Measurements from ENCODE around the gene SLC49A4. TPM values are rescaled to one million over a fixed set of nuclear protein-coding genes. Genes with fewer than 3 reads are reported as not detected.
A peak's percentile ranks its signal among the peaks of the same experiment; 100 is the strongest.

The SLC49A4 gene
- total RNA-seq, 2 experiments from 2014 or later: 2.3 to 2.7 TPM

GRCh38 chr3:122824465-122825381 is 29.9 kb downstream of the SLC49A4 start:
- no peaks in the 10 kb centered on the region for H3K27me3 Mint-ChIP-seq
- no peaks in the 10 kb centered on the region for H3K4me1 Mint-ChIP-seq (ENCODE audit: low read depth)
- ChIA-PET CTCF (no interaction called here), POLR2A (no interaction called here)
- intact Hi-C loops (cut with micrococcal nuclease): no loop called here
- H3K4me3 Mint-ChIP-seq: no peak overlapping the region
- H3K36me3 Mint-ChIP-seq: peaks cover 16% of the 10 kb centered on the region
- no peak for DNase-seq
- H3K9me3 Mint-ChIP-seq: no peaks in the 10 kb centered on the region
- no peak overlapping the region for H3K27ac Mint-ChIP-seq

- ChIA-PET CTCF (no interaction called here), POLR2A (no interaction called here)
- H3K9me3 Mint-ChIP-seq: no peaks in the 10 kb centered on the region
- peaks cover 18% of the 10 kb centered on the region for H3K36me3 Mint-ChIP-seq
- no peaks in the 10 kb centered on the region for H3K4me1 Mint-ChIP-seq (ENCODE audit: low read depth)
- no peak overlapping the region for H3K4me3 Mint-ChIP-seq
- no peaks in the 10 kb centered on the region for H3K27me3 Mint-ChIP-seq
- no peak for DNase-seq
- intact Hi-C loops (cut with micrococcal nuclease): no loop called here
- H3K27ac Mint-ChIP-seq: no peak overlapping the region
Observed at GRCh38 chr3:122825460-122825859, 30.6 kb downstream of the SLC49A4 start.

DNA sequence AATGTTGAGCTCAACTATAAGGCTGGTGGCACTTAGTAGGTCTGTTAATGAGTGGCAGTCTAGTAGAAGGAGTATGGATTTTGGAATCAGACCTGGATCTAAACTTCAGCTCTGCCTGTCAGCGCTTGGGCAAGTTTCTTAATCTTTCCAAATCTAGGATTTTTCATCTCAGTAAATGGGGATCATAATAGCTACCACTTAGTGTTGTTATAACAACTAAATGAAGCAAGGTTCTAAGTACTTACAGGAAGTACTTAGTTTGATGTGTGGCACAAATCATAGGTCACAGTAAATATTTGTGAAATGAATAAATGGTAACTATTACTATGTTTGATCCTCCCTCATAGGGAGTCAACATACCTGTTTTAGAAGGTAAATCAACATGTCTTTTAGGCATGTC is 31.4 kb downstream of the SLC49A4 start:
- no peak for DNase-seq
- Mint-ChIP-seq H3K36me3 (peaks cover 19% of the 10 kb centered on the region), H3K27ac (no peak overlapping the region), H3K4me1 (ENCODE audit: low read depth) (no peaks in the 10 kb centered on the region), H3K9me3 (no peaks in the 10 kb centered on the region), H3K27me3 (no peaks in the 10 kb centered on the region), H3K4me3 (no peak overlapping the region)
- CTCF ChIA-PET: no interaction called here
- POLR2A ChIA-PET: no interaction called here
- intact Hi-C loops (cut with micrococcal nuclease): no loop called here

GRCh38 chr3:122828281-122828680 is 33.4 kb downstream of the SLC49A4 start:
- intact Hi-C loops (cut with micrococcal nuclease): no loop called here
- Mint-ChIP-seq H3K27ac (no peak overlapping the region), H3K9me3 (no peaks in the 10 kb centered on the region), H3K27me3 (no peaks in the 10 kb centered on the region), H3K4me1 (ENCODE audit: low read depth) (no peaks in the 10 kb centered on the region), H3K4me3 (no peak overlapping the region), H3K36me3 (peaks cover 23% of the 10 kb centered on the region)
- ChIA-PET CTCF (no interaction called here), POLR2A (no interaction called here)
- no peak for DNase-seq

DNA sequence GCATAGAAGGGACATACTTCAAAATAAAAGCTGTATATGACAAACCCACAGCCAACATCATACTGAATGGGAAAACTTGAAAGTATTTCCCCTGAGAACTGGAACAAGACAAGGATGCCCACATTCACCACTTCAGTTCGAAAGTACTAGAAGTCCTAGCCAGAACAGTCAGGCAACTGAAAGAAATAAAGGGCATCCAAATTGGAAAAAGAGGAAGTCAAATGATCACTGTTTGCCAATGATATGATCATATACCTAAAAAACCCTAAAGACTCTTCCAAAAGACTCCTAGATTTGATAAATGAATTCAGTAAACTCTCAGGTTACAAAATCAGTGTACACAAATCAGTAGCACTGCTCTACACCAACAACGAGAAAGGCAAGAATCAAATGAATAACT is 40.7 kb downstream of the SLC49A4 start:
- no peaks in the 10 kb centered on the region for H3K9me3 Mint-ChIP-seq
- POLR2A ChIA-PET: no interaction called here
- H3K27ac Mint-ChIP-seq: no peak overlapping the region
- intact Hi-C loops (cut with micrococcal nuclease): no loop called here
- no peaks in the 10 kb centered on the region for H3K4me1 Mint-ChIP-seq (ENCODE audit: low read depth)
- no peaks in the 10 kb centered on the region for H3K27me3 Mint-ChIP-seq
- no peak for DNase-seq
- no peak overlapping the region for H3K4me3 Mint-ChIP-seq
- peaks cover 24% of the 10 kb centered on the region for H3K36me3 Mint-ChIP-seq
- CTCF ChIA-PET: no interaction called here

DNA sequence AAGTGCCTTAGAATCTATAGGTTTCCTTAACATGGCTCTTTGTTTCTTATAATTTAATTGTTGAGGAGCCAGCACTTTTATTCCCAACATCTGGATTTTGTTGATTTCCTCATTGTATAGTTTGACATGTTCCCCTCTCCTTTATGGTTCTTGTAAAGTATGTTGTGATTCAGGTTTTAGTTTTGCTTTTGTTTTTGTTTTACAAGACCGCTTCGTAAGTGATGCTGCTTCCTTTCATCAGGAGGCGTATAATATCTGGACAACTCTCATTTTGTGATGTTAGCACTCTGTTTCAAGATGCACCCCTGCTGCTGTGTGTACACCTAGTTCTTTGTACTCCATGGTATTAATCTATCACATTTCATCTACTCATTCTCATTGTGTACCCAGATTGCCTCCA is 48.7 kb downstream of the SLC49A4 start:
- Mint-ChIP-seq H3K27ac (no peak overlapping the region), H3K36me3 (peaks cover 8% of the 10 kb centered on the region), H3K4me1 (ENCODE audit: low read depth) (peaks cover 4% of the 10 kb centered on the region), H3K9me3 (no peaks in the 10 kb centered on the region), H3K4me3 (peak overlapping the region; percentile 35), H3K27me3 (no peaks in the 10 kb centered on the region)
- ChIA-PET CTCF (no interaction called here), POLR2A (no interaction called here)
- intact Hi-C loops (cut with micrococcal nuclease): no loop called here
- no peak for DNase-seq

- ChIA-PET CTCF (no interaction called here), POLR2A (no interaction called here)
- Mint-ChIP-seq H3K9me3 (no peaks in the 10 kb centered on the region), H3K27ac (no peak overlapping the region), H3K4me3 (no peak overlapping the region), H3K4me1 (ENCODE audit: low read depth) (peaks cover 2% of the 10 kb centered on the region), H3K27me3 (no peaks in the 10 kb centered on the region), H3K36me3 (peaks cover 7% of the 10 kb centered on the region)
- DNase-seq: no peak
- intact Hi-C loops (cut with micrococcal nuclease): loop anchor here (5.0 kb wide), 1 partner anchor 170 kb away; the partner anchor contains the start of gene SEMA5B
Observed at GRCh38 chr3:122857019-122857418, 62.1 kb downstream of the SLC49A4 start.

DNA sequence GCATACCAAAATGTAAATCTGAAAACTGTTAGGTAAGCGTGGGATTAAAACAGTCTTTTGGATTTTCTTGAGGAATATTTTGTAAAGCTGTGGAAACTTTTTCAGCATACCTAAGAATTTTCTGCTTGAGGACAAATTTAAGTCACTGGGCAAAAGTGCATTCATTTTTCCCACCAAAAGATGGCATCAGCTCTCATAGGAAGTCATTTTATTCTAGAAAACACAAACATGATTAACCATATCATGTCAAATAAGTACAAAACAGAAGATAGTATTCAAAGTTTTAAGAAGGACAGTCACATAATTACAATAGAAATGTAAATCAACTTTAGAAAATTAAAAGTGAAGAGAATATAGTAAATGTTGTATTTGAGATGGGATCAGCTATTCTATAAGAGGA is 63.5 kb downstream of the SLC49A4 start:
- Mint-ChIP-seq H3K27me3 (no peaks in the 10 kb centered on the region), H3K9me3 (no peaks in the 10 kb centered on the region), H3K4me3 (no peak overlapping the region), H3K4me1 (ENCODE audit: low read depth) (peaks cover 2% of the 10 kb centered on the region), H3K36me3 (peaks cover 6% of the 10 kb centered on the region), H3K27ac (no peak overlapping the region)
- no peak for DNase-seq
- CTCF ChIA-PET: interaction anchor here (0.6 to 1.1 kb wide), 2 partner anchors 170 to 1268 kb away, joined by 3 to 4 read pairs; no protein-coding TSS in a partner anchor
- POLR2A ChIA-PET: no interaction called here
- intact Hi-C loops (cut with micrococcal nuclease): loop anchor here (5.0 kb wide), 1 partner anchor 169 kb away; the partner anchor contains the start of gene SEMA5B

DNA sequence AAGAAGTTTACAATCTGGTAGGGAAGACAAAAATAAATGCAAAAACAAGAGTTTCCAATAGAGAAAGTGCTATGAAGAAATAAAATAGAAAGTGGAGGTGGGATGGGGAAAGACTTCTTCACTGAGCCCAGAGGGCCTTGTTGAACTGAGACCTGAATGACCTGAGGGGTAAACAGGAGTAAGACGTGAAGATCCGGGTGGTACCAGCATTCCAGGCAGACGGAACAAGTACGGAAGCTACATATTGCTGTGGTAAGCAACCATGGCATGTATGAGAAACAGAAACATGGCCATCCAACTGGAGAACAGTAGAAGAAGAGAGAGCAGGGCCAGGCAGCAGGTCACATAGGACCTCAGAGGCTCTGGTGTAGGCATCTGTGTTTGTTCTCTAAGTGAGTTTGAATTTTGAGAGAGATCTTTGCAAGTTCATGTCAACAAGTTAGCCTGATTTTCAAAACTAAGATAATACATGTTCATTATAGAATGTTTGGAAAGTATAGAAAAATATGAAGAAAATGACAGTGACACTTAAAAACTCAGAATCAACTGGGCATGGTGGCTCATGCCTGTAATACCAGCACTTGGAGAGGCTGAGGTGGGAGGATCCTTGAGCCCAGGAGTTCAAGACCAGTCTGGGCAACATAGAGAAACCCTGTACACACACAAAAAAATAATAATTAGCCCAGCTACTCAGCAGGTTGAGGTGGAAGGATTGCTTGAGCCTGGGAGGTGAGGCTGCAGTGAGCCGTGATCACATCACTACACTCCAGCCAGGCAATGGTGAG is 64.3 kb downstream of the SLC49A4 start:
- H3K4me1 Mint-ChIP-seq (ENCODE audit: low read depth): peaks cover 2% of the 10 kb centered on the region
- intact Hi-C loops (cut with micrococcal nuclease): loop anchor here (5.0 kb wide), 1 partner anchor 168 kb away; the partner anchor contains the start of gene SEMA5B
- no peak overlapping the region for H3K4me3 Mint-ChIP-seq
- no peak overlapping the region for H3K27ac Mint-ChIP-seq
- ChIA-PET CTCF (interaction anchor here (1.1 kb wide), 1 partner anchor 169 kb away, joined by 4 read pairs; no protein-coding TSS in a partner anchor), POLR2A (no interaction called here)
- peaks cover 6% of the 10 kb centered on the region for H3K36me3 Mint-ChIP-seq
- no peaks in the 10 kb centered on the region for H3K9me3 Mint-ChIP-seq
- H3K27me3 Mint-ChIP-seq: no peaks in the 10 kb centered on the region
- no peak for DNase-seq

DNA sequence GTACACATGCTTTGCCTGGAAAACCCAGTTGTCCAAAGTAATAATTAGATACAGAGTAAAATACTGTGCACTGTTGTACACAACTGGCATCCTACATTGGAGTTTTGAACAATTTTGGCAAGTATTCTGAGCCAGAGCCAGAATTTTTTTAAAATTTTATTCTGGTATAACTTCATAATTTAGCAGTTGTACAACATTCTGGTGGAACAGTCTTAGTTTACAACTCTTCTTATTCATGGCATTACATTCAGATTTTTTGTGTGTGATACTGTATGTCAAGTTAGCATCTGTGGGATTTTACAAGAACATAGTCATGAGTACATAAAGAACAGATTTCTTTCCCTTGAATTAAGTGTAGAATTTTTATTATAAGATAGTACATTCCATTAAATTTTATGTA is 67.5 kb downstream of the SLC49A4 start:
- CTCF ChIA-PET: no interaction called here
- H3K36me3 Mint-ChIP-seq: peaks cover 4% of the 10 kb centered on the region

DNA sequence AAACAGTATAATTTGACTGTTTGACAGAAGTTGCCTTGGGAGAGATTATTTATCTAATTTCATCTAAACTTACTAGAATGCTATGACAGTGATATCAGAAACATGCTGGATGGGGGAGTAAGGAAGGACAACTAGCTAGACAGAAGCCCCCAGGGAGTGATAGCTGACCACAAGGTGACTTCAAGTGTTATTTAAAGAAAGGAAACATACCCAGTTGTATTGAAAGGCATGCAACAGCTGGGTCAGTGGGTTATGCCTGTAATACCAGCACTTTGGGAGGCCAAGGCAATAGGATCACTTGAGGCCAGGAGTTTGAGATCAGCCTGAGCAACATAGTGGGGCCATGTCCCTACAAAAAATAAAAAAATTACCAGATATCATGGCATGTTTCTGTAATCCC is 69.6 kb downstream of the SLC49A4 start:
- CTCF ChIA-PET: no interaction called here
- POLR2A ChIA-PET: no interaction called here
- Mint-ChIP-seq H3K36me3 (peaks cover 4% of the 10 kb centered on the region), H3K9me3 (no peaks in the 10 kb centered on the region), H3K4me1 (ENCODE audit: low read depth) (no peaks in the 10 kb centered on the region), H3K27me3 (no peaks in the 10 kb centered on the region), H3K27ac (no peak overlapping the region), H3K4me3 (no peak overlapping the region)
- intact Hi-C loops (cut with micrococcal nuclease): loop anchor here (10.0 kb wide), 1 partner anchor 110 kb away; no protein-coding TSS in a partner anchor
- DNase-seq: no peak

More for the DNA sequence above, 67.5 kb downstream of the SLC49A4 start:
- POLR2A ChIA-PET: no interaction called here
- H3K4me1 Mint-ChIP-seq (ENCODE audit: low read depth): no peaks in the 10 kb centered on the region
- H3K9me3 Mint-ChIP-seq: no peaks in the 10 kb centered on the region
- no peak overlapping the region for H3K27ac Mint-ChIP-seq
- H3K4me3 Mint-ChIP-seq: no peak overlapping the region
- no peak for DNase-seq
- no peaks in the 10 kb centered on the region for H3K27me3 Mint-ChIP-seq
- intact Hi-C loops (cut with micrococcal nuclease): loop anchor here (10.0 kb wide), 1 partner anchor 108 kb away; no protein-coding TSS in a partner anchor

- Mint-ChIP-seq H3K4me3 (no peak overlapping the region), H3K4me1 (ENCODE audit: low read depth) (no peaks in the 10 kb centered on the region), H3K9me3 (no peaks in the 10 kb centered on the region), H3K27me3 (no peaks in the 10 kb centered on the region), H3K36me3 (no peaks in the 10 kb centered on the region), H3K27ac (no peak overlapping the region)
- CTCF ChIA-PET: no interaction called here
- POLR2A ChIA-PET: no interaction called here
- intact Hi-C loops (cut with micrococcal nuclease): loop anchor here (10.0 kb wide), 1 partner anchor 114 kb away; no protein-coding TSS in a partner anchor
- no peak for DNase-seq
Observed at GRCh38 chr3:122868322-122868721, 73.5 kb downstream of the SLC49A4 start.
